Mesothelial cell of epicardium (in vitro differentiated cells): ENCODE data around the gene TMEM179. TPM values are rescaled to one million over a fixed set of nuclear protein-coding genes. Genes with fewer than 3 reads are reported as not detected.

Experiments
- DNase-seq, 2 experiments: peaks; one replicate each; pipeline ENCODE4 v3.0.0; 2021; ENCODE audit warnings: low spot score in 2 of 2; ENCODE audit not compliant: unreplicated experiment in 2 of 2
- H3K27ac Mint-ChIP-seq: 2 replicates; pipeline ENCODE4 v1.8.0; 2021; ENCODE audit warnings: mixed read lengths
- H3K27me3 Mint-ChIP-seq: 2 replicates; pipeline ENCODE4 v1.8.0; 2021; ENCODE audit warnings: low read depth, mixed read lengths
- H3K36me3 Mint-ChIP-seq: 2 replicates; pipeline ENCODE4 v1.8.0; 2021; ENCODE audit warnings: mixed read lengths
- H3K4me1 Mint-ChIP-seq: 2 replicates; pipeline ENCODE4 v1.8.0; 2021; ENCODE audit warnings: mixed read lengths
- H3K4me3 Mint-ChIP-seq: 2 replicates; pipeline ENCODE4 v1.8.0; 2021; ENCODE audit warnings: mild to moderate bottlenecking, moderate library complexity, mixed read lengths
- H3K9me3 Mint-ChIP-seq: 2 replicates; pipeline ENCODE4 v1.8.0; 2021; ENCODE audit warnings: mixed read lengths
- CTCF ChIP-seq: fragments of 200-600 bp; sonication (generic); IDR thresholded peaks from one replicate; pipeline ENCODE4 v1.5.0; 2021; ENCODE audit warnings: antibody characterized with exemption; ENCODE audit not compliant: unreplicated experiment
- total RNA-seq: library from RNA; stranded (reverse); gene quantifications from 3 replicates; pipeline ENCODE4 v1.2.1, GENCODE V29; 2021

The TMEM179 gene
- total RNA-seq, 1 donor from 2014 or later, result 6.0 TPM

GRCh38 chr14:104542871-104543830, 61.4 kb downstream of the TMEM179 start:
- TF ChIP-seq CTCF, result no peak
- Mint-ChIP-seq H3K9me3 (no peaks in the 10 kb centered on the region), H3K4me1 (peaks cover 5% of the 10 kb centered on the region), H3K27ac (no peak overlapping the region), H3K4me3 (no peak overlapping the region), H3K27me3 (peaks cover 54% of the 10 kb centered on the region), H3K36me3 (no peaks in the 10 kb centered on the region)
- peak in 1 of 2 experiments; percentile 33 for DNase-seq

- Mint-ChIP-seq H3K4me3 (no peak overlapping the region), H3K36me3 (no peaks in the 10 kb centered on the region), H3K27me3 (peaks cover 49% of the 10 kb centered on the region), H3K4me1 (peaks cover 13% of the 10 kb centered on the region), H3K9me3 (no peaks in the 10 kb centered on the region), H3K27ac (no peak overlapping the region)
- no peak for DNase-seq
- TF ChIP-seq CTCF, result no peak
Measured at GRCh38 chr14:104541905-104542465, 62.6 kb downstream of the TMEM179 start.

Other genes starting within 250 kb of the TMEM179 start
- gene C14orf180, start 25.0 kb downstream of the TMEM179 start, total RNA-seq, result 0.29 to 0.52 TPM (median 0.36 TPM) in 3 replicates
- 90.2 to 92.8 TPM (median 92.5 TPM) in 3 replicates for gene INF2, start 84.8 kb upstream of the TMEM179 start, total RNA-seq
- gene ADSS1, start 119.5 kb upstream of the TMEM179 start, total RNA-seq, result 14.1 to 17.1 TPM (median 14.4 TPM) in 3 replicates
- 68.7 to 70.9 TPM (median 70.9 TPM) in 3 replicates for gene SIVA1, start 148.4 kb upstream of the TMEM179 start, total RNA-seq
- gene AKT1, start 191.0 kb upstream of the TMEM179 start, total RNA-seq, result 116 to 122 TPM (median 117 TPM) in 3 replicates
- 5.8 to 6.7 TPM (median 6.2 TPM) in 3 replicates for gene ZBTB42, start 196.3 kb upstream of the TMEM179 start, total RNA-seq